Posterior cingulate gyrus (tissue), 11 donors: ENCODE results near the gene RIN3.

Experiments
- DNase-seq, 10 donors: peaks; one replicate each; pipeline versions ENCODE4 v3.0.0 to v3.0.0-alpha.2; 2020 to 2021; ENCODE audit warnings: mixed read lengths in 3 of 10
- intact Hi-C: fragments of 100-400 bp; cut with DNase I; formaldehyde crosslinking; loops from one replicate; pipeline ENCODE4 v1.15.1; 2023

The RIN3 gene

GRCh38 chr14:92503756-92504491, 9.7 kb upstream of the RIN3 start:
- peak in 2 of 10 donors; percentile 21 to 36 for DNase-seq
- intact Hi-C loops, result no loop called here

DNA sequence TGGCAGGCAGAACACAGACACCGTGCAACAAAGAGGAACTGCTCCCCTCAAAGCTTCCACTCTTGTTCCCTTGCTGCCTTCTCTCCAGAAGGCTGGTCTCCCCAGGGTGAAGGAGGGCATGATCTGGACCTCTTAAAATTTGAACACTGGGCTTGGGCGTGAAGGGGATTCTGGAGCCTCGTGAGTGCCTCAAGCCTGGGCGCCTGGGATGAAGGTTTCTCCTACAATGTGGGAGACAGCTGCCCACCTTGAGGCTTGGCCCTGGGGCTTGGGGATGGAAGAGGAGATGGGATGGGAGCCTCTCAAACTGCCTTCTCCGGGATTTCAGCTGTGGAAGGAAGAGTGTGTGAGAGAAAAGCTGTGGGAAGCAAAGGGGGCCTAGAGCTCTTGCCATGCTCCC, 7.8 kb upstream of the RIN3 start:
- peak in 2 of 10 donors; percentile 27 to 63 for DNase-seq
- intact Hi-C loops, result no loop called here

- intact Hi-C loops, result no loop called here
- peak in 3 of 10 donors; percentile 62 to 64 (median 62) for DNase-seq
Measured at GRCh38 chr14:92506231-92506630, 7.3 kb upstream of the RIN3 start.

DNA sequence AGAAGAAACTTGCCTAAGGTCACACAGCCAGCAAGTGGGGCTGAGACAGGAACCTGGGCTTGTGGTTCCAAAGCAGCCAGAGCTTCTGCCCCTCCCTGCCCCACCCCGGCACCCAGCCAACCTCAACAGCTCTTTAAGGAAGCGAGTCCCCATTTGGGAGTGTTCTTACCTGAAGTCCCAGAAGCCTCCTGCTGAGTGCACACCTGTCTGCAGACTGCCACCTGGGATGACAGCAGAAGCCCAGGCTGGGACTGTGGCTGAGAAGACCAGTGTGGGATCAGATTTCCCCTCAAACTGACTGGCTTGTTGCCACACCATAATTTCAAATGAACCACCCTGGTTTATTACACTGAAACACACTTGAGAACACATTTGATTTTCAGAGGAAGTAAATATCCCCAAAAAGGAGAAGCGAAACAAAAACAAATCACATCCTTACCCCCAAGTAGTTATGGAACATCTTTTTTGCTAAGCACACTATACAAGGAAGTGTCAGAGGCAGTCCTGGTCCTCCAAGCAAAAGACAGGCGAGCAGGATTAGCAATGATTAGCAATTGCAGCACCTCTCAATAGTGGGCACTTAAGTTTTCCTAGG, 6.3 kb upstream of the RIN3 start:
- intact Hi-C loops, result no loop called here
- DNase-seq, result peak in 4 of 10 donors; percentile 12 to 54 (median 28)

DNA sequence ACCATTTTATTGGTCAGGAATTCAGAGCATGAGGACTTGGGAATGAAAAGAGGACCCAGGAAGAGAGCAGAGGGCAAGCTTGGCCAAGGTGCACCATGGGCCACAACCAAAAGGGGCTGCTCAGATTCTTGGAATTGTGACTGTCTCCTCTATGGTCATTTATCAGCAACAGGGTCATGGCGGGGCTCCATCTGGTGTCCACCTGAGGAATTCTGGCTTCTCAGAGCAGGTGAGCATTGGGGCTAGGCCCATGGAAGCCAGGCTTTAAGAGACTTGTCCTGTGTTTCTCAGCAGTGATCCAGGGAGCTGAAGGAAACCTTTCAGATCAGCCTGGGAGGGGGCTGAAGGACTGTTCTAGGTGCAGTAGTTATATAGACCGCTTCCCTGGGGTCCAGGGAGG, 2.6 kb upstream of the RIN3 start:
- peak in 3 of 10 donors; percentile 17 to 30 (median 26) for DNase-seq
- intact Hi-C loops, result no loop called here

DNA sequence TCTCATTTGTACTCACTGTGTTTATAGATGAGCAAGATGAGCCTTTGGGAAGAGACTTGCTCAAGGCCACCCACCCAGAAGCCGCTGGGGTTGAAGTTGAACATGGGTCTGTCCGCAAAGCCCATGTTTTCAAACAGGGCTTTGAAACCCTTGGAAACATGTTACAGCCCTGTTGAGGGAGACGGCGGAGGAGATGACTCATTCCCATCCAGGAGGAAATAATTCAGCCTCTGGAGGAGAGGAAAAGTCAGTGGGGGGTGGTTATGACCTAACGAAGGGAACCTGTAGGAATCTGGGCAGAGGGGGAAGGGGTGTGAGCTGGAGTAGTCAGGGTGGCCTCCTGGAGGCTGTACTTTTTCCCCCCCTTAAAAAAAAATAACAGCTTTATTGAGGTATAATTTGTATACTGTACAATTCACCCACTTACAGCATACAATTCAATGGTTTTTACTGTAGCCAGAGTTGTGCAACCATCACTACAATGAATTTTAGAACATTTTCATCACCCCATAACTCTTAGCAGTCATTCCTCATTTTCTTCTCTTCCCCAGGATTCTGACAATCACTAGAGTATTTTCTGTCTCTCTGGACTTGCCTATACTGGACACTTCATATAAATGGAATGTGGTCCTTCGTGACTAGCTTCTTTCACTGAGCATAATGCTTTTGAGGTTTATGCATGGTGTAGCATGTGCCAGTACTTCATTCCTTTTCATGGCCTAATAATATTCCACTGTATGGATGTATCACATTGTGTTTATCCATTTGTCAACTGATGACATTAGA, 1.9 kb upstream of the RIN3 start:
- intact Hi-C loops, result no loop called here
- DNase-seq, result peak in 2 of 10 donors; percentile 16 to 20

- DNase-seq, result peak in 1 of 10 donors; percentile 50
- intact Hi-C loops, result no loop called here
Measured at GRCh38 chr14:92512807-92513203, 776 bp upstream of the RIN3 start.

GRCh38 chr14:92513966-92514843, 624 bp downstream of the RIN3 start:
- intact Hi-C loops, result no loop called here
- DNase-seq, result peak in 3 of 10 donors; percentile 69 to 86 (median 81)

DNA sequence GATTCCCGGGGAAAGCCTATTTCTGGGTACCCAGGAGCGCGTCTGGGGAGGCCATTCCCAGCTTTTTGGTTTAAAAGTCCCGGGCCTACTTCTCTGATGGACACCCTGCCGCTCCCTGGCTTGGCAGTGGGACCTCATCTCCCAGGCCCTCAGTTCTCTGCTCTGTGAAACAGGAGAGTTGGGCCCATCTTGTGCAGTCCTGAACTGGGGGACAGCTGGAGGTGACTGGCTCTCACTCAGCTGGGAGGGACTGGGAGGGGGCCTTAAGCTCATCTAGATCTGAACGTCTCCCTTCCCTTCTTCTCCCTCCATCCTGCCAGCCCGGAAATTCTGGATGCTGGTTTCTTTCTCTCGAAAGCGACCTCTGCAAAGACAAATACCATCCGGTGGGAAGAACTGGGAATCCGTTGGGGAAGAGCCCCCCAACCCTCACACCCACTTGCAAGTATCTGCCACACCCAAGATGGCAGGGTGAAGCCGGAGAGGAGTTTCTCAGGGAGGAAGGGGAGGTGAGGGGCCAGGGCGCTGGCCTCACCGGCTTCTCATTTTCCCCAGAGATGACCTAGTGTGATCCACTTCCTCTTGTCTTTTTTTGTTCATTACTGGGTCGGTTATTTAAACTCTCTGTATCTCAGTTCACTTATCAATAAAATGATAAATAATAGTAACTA, 1.4 kb downstream of the RIN3 start:
- peak in 2 of 10 donors; percentile 13 to 57 for DNase-seq
- intact Hi-C loops, result no loop called here

DNA sequence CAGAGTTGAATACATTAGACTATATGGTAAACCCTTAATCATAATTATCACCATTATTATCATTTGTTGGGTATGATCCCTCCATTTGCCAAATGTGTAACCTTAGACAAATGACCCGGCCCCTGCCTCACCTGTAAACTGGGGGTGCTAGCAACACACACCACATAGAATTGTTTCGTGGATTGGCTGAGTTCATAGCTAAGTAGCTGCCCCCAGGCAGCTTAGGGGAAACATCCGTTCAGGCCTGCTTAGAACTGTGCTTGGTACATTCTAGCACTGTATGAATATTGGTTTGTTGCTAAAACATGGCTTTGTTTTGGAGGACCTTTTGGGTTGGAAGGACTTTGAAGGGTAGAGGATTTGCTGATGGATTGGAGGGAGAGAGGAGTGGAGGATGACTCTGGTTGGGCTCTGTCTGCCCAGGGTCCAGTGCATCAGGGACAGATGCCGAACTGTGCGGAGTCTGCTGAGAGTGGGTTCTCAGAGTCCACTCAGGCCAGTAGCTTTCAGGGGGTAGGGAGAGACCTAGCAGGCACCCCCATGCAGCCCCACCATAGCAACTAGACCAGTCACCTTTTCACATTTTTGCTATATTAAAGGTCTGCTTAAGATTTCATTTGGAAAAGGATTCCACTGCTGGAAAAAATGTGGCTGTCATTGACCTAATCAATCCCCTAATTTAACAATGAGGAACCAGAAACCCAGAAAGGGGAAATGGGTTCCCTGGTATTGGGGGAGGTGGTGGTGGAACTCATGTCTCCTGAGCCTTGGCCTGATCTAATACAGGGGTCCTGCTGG, 2.2 kb downstream of the RIN3 start:
- intact Hi-C loops, result no loop called here
- peak in 2 of 10 donors; percentile 12 to 20 for DNase-seq

GRCh38 chr14:92516344-92516965, 2.9 kb downstream of the RIN3 start:
- DNase-seq, result peak in 2 of 10 donors; percentile 25 to 29
- intact Hi-C loops, result no loop called here

DNA sequence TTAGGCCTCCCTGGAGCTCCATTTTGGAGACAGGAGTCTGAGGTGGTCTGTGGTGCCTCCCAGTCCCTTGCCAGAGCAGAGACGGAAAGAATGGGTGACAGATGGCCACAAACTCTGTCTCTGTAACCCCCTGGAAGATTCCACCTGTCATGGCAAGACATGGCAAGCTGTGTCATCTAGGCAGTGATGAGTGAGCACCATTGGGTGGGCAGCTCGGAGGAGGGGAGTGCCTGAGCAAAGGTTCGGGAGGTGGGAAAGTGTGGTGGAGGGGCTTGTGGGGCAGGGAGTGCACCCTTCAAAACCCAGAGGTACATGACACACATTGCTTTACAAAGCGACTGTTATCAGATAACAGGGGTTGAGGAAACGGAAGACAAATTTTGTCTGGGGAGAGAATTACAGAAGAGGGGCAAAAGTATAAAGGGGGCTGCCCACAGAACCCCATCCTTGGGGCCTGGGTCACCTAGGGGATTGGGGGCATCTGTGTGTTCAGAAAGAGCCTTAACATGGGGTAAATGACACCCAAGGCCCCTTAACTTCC, 3.5 kb downstream of the RIN3 start:
- intact Hi-C loops, result no loop called here

DNA sequence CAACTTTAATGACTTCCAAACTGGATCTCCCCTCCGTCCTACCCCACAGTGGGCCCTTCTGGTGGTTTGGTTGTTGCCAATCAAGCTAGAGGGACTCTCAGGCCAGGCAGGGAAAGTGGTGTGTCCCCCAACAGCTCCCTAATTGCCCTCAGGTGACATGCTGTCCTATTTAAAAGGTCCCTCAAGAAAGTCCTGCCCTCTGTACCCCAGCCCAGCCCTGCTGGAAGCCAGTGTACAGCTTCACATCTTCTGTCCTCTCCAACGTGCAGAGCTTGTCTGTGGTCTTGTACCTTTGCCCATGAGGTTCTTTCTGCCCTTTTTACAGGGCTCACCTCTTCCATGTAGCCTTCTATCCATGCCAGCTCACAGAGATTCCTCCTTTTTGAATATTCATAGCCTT, 4.2 kb downstream of the RIN3 start:
- peak in 2 of 10 donors; percentile 6 to 33 for DNase-seq
- intact Hi-C loops, result no loop called here

More for the DNA sequence above, 3.5 kb downstream of the RIN3 start:
- DNase-seq, result peak in 2 of 10 donors; percentile 15 to 16

- peak in 2 of 10 donors; percentile 45 to 79 for DNase-seq
- intact Hi-C loops, result no loop called here
Measured at GRCh38 chr14:92519246-92520101, 5.9 kb downstream of the RIN3 start.

- DNase-seq, result peak in 2 of 10 donors; percentile 54 to 86
- intact Hi-C loops, result no loop called here
Measured at GRCh38 chr14:92520102-92521057, 6.8 kb downstream of the RIN3 start.

GRCh38 chr14:92521058-92521415, 7.5 kb downstream of the RIN3 start:
- intact Hi-C loops, result no loop called here
- peak in 1 of 10 donors; percentile 5 for DNase-seq
